Activated naive CD8-positive, alpha-beta T cell treated with anti-CD3 and anti-CD28 coated beads, Interleukin-2, amount 50 U/mL, for 16 hours (primary cell): ENCODE measurements around the gene CIP2A.

Experiments
- DNase-seq: peaks from one replicate; pipeline ENCODE4 v3.0.0-alpha.2; 2020; ENCODE audit warnings: low read depth, low spot score

CIP2A gene

GRCh38 chr3:108511055-108511454 lies 78.2 kb downstream of the CIP2A start:
- DNase-seq, result no peak

- DNase-seq, result no peak
These were observed 78.7 kb downstream of the CIP2A start, which contains the start of gene MYH15 for GRCh38 chr3:108510496-108510895. Gene MYH15, minus strand, starts transcription at chr3:108510596. Its CDS starts 66 bp downstream, at chr3:108510530.

GRCh38 chr3:108509871-108510270 lies 79.4 kb downstream of the CIP2A start:
- DNase-seq, result no peak

GRCh38 chr3:108509263-108509662 lies 80.0 kb downstream of the CIP2A start:
- no peak for DNase-seq

- DNase-seq, result no peak
These were observed 81.3 kb downstream of the CIP2A start for GRCh38 chr3:108507902-108508301.

- DNase-seq, result no peak
These were observed 83.4 kb downstream of the CIP2A start for GRCh38 chr3:108505811-108506210.

- DNase-seq, result no peak
These were observed 85.5 kb downstream of the CIP2A start for GRCh38 chr3:108503722-108504121.

GRCh38 chr3:108501535-108501934 lies 87.7 kb downstream of the CIP2A start:
- no peak for DNase-seq

- no peak for DNase-seq
These were observed 88.5 kb downstream of the CIP2A start for GRCh38 chr3:108500728-108501127.
